OCI-LY3 (cell line): ENCODE results near the gene CELF5.

Experiments
- H2AFZ ChIP-seq: fragments of 200-600, 300-600 bp; shearing (Covaris generic); 2 replicates; pipeline ENCODE4 v1.6.0; 2014; ENCODE audit warnings: antibody characterized with exemption, low read depth, low read length
- H3K27ac ChIP-seq: fragments of 200-600, 300-600 bp; sonication (generic); 2 replicates; pipeline ENCODE4 v1.5.1; 2014; ENCODE audit warnings: mild to moderate bottlenecking, low read length, moderate library complexity, mixed read lengths
- H3K27me3 ChIP-seq: fragments of 200-600, 300-600 bp; sonication (generic); 2 replicates; pipeline ENCODE4 v1.6.1; 2014; ENCODE audit warnings: low read depth, low read length, mixed read lengths
- H3K36me3 ChIP-seq: fragments of 200-600, 300-600 bp; sonication (generic); replicated peaks from 2 replicates; pipeline ENCODE3; 2014; ENCODE audit warnings: low read depth, low read length, mixed read lengths
- H3K4me1 ChIP-seq: fragments of 300-600, 200-600 bp; sonication (generic); 2 replicates; pipeline ENCODE4 v1.6.1; 2014; ENCODE audit warnings: low read length, mixed read lengths
- H3K4me2 ChIP-seq: fragments of 200-600, 300-600 bp; sonication (generic); 2 replicates; pipeline ENCODE4 v1.6.1; 2014; ENCODE audit warnings: low read length, mixed read lengths
- H3K4me3 ChIP-seq: fragments of 300-600, 200-600 bp; sonication (generic); 2 replicates; pipeline ENCODE4 v1.5.1; 2014; ENCODE audit warnings: antibody characterized with exemption, mild to moderate bottlenecking, low read length, moderate library complexity
- H3K79me2 ChIP-seq: fragments of 300-600, 200-600 bp; shearing (Covaris generic); 2 replicates; pipeline ENCODE4 v1.6.1; 2014; ENCODE audit warnings: mild to moderate bottlenecking, low read length, mixed read lengths
- H3K9ac ChIP-seq: fragments of 300-600, 200-600 bp; shearing (Covaris generic); 2 replicates; pipeline ENCODE4 v1.6.0; 2014; ENCODE audit warnings: mild to moderate bottlenecking, low read length, moderate library complexity
- H3K9me3 ChIP-seq: fragments of 200-600, 300-600 bp; shearing (Covaris generic); 2 replicates; pipeline ENCODE4 v1.6.1; 2014; ENCODE audit warnings: low read length, mixed read lengths; ENCODE audit not compliant: insufficient read depth
- H4K20me1 ChIP-seq: fragments of 200-600, 300-600 bp; sonication (generic); 2 replicates; pipeline ENCODE4 v1.6.1; 2016; ENCODE audit warnings: low read length, mixed read lengths; ENCODE audit not compliant: insufficient read depth
- EZH2phosphoT487 ChIP-seq: fragments of 200-600 bp; shearing (Covaris generic); IDR thresholded peaks from 2 replicates; pipeline ENCODE4 v1.6.1; 2018; ENCODE audit warnings: antibody characterized with exemption, mixed run types, low read depth
- TF ChIP-seq, protein P1 (sequence below): fragments of 200-600, 300-600 bp; sonication (generic); IDR thresholded peaks from 2 replicates; pipeline ENCODE4 v1.5.1; 2014; ENCODE audit warnings: antibody characterized with exemption, low read length, low read depth

Gene CELF5

DNA sequence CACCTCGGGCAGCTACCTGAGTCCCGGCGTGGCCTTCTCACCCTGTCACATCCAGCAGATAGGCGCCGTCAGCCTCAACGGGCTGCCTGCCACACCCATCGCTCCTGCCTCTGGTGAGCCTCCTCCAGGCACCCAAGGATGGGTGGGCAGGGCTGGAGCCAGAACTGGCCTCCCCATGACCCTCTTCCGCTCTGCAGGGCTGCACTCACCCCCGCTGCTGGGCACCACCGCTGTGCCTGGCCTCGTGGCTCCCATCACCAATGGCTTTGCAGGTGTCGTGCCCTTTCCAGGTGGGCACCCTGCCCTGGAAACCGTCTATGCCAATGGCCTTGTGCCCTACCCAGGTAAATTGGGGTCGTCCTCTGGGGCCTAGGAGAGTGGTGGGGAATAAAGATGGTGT, 57.7 kb downstream of the CELF5 start:
- no peak overlapping the region for H3K27ac ChIP-seq
- H3K36me3 ChIP-seq = no peaks in the 10 kb centered on the region
- no peak overlapping the region for H2AFZ ChIP-seq
- H3K27me3 ChIP-seq = no peaks in the 10 kb centered on the region
- no peaks in the 10 kb centered on the region for H4K20me1 ChIP-seq
- H3K79me2 ChIP-seq = no peaks in the 10 kb centered on the region
- H3K9me3 ChIP-seq = no peaks in the 10 kb centered on the region
- no peak overlapping the region for H3K4me2 ChIP-seq
- H3K4me1 ChIP-seq = no peaks in the 10 kb centered on the region
- H3K9ac ChIP-seq = no peak overlapping the region
- no peak overlapping the region for H3K4me3 ChIP-seq
- TF ChIP-seq, protein P1, sequence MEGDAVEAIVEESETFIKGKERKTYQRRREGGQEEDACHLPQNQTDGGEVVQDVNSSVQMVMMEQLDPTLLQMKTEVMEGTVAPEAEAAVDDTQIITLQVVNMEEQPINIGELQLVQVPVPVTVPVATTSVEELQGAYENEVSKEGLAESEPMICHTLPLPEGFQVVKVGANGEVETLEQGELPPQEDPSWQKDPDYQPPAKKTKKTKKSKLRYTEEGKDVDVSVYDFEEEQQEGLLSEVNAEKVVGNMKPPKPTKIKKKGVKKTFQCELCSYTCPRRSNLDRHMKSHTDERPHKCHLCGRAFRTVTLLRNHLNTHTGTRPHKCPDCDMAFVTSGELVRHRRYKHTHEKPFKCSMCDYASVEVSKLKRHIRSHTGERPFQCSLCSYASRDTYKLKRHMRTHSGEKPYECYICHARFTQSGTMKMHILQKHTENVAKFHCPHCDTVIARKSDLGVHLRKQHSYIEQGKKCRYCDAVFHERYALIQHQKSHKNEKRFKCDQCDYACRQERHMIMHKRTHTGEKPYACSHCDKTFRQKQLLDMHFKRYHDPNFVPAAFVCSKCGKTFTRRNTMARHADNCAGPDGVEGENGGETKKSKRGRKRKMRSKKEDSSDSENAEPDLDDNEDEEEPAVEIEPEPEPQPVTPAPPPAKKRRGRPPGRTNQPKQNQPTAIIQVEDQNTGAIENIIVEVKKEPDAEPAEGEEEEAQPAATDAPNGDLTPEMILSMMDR = no peak
- no peak for TF ChIP-seq EZH2phosphoT487

DNA sequence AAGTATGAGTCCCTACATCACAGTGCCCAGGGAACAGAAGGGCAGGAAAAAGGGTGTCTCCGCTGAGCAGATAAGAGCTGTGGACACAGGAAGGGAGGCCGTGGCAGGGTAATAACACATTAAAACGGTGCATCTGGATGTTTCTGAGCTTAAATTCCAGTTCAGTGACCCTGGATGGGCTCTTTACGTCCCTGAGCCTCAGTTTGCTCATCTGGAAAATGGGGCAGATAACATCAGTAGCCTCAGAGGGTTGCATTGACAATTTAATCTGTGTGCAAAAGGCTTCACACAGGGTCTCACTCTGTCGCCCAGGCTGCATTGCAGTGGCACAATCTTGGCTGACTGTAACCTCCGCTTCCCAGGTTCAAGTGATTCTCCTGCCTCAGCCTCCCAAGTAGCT, 58.1 kb downstream of the CELF5 start:
- TF ChIP-seq, protein P1 = no peak
- TF ChIP-seq EZH2phosphoT487 = no peak
- H3K4me2 ChIP-seq = no peak overlapping the region
- no peaks in the 10 kb centered on the region for H3K27me3 ChIP-seq
- no peak overlapping the region for H3K4me3 ChIP-seq
- H4K20me1 ChIP-seq = no peaks in the 10 kb centered on the region
- no peaks in the 10 kb centered on the region for H3K4me1 ChIP-seq
- no peak overlapping the region for H3K9ac ChIP-seq
- no peaks in the 10 kb centered on the region for H3K79me2 ChIP-seq
- H3K27ac ChIP-seq = no peak overlapping the region
- no peaks in the 10 kb centered on the region for H3K36me3 ChIP-seq
- H3K9me3 ChIP-seq = no peaks in the 10 kb centered on the region
- no peak overlapping the region for H2AFZ ChIP-seq

- no peak overlapping the region for H3K4me3 ChIP-seq
- no peaks in the 10 kb centered on the region for H3K36me3 ChIP-seq
- no peak for TF ChIP-seq EZH2phosphoT487
- TF ChIP-seq, protein P1 = no peak
- H4K20me1 ChIP-seq = no peaks in the 10 kb centered on the region
- H3K9ac ChIP-seq = no peak overlapping the region
- no peaks in the 10 kb centered on the region for H3K4me1 ChIP-seq
- H3K79me2 ChIP-seq = no peaks in the 10 kb centered on the region
- no peaks in the 10 kb centered on the region for H3K27me3 ChIP-seq
- H2AFZ ChIP-seq = no peak overlapping the region
- no peaks in the 10 kb centered on the region for H3K9me3 ChIP-seq
- no peak overlapping the region for H3K4me2 ChIP-seq
- H3K27ac ChIP-seq = no peak overlapping the region
Observed at GRCh38 chr19:3283246-3283751, 58.8 kb downstream of the CELF5 start.

GRCh38 chr19:3283886-3284657, 59.6 kb downstream of the CELF5 start:
- no peaks in the 10 kb centered on the region for H4K20me1 ChIP-seq
- TF ChIP-seq EZH2phosphoT487 = no peak
- TF ChIP-seq, protein P1 = no peak
- no peak overlapping the region for H3K4me2 ChIP-seq
- H3K9ac ChIP-seq = no peak overlapping the region
- H3K36me3 ChIP-seq = no peaks in the 10 kb centered on the region
- H3K4me1 ChIP-seq = no peaks in the 10 kb centered on the region
- H3K9me3 ChIP-seq = no peaks in the 10 kb centered on the region
- no peaks in the 10 kb centered on the region for H3K79me2 ChIP-seq
- no peaks in the 10 kb centered on the region for H3K27me3 ChIP-seq
- no peak overlapping the region for H2AFZ ChIP-seq
- no peak overlapping the region for H3K27ac ChIP-seq
- H3K4me3 ChIP-seq = no peak overlapping the region
